Chondrocyte (in vitro differentiated cells): Measurements from ENCODE around the gene FAM185A. TPM values are rescaled to one million over a fixed set of nuclear protein-coding genes. Genes with fewer than 3 reads are reported as not detected.
"Not testable (repeated sequence)": the region's sequence is repeated elsewhere in the genome, so short reads cannot be mapped to it uniquely, and the experiment has no call there.

ENCODE experiments used
- DNase-seq: peaks from one replicate; pipeline ENCODE4 v3.0.0; 2021; ENCODE audit warnings: mixed read lengths, low spot score
- H3K27ac Mint-ChIP-seq: one replicate; pipeline ENCODE4 v1.8.0; 2021; ENCODE audit warnings: mild to moderate bottlenecking, moderate library complexity, mixed read lengths; ENCODE audit not compliant: unreplicated experiment
- H3K27me3 Mint-ChIP-seq: 2 replicates; pipeline ENCODE4 v1.8.0; 2021; ENCODE audit warnings: low read depth, mixed read lengths
- H3K36me3 Mint-ChIP-seq: 2 replicates; pipeline ENCODE4 v1.8.0; 2021; ENCODE audit warnings: low read depth, mixed read lengths
- H3K4me1 Mint-ChIP-seq: 2 replicates; pipeline ENCODE4 v1.8.0; 2021; ENCODE audit warnings: low read depth, mild to moderate bottlenecking, mixed read lengths
- H3K4me3 Mint-ChIP-seq: one replicate; pipeline ENCODE4 v1.8.0; 2021; ENCODE audit warnings: mild to moderate bottlenecking, moderate library complexity, mixed read lengths; ENCODE audit not compliant: unreplicated experiment
- H3K9me3 Mint-ChIP-seq: 2 replicates; pipeline ENCODE4 v1.8.0; 2021; ENCODE audit warnings: low read depth, mixed read lengths
- CTCF ChIP-seq: fragments of 200-600 bp; sonication (generic); IDR thresholded peaks from 2 replicates; pipeline ENCODE4 v1.5.0; 2021; ENCODE audit warnings: antibody characterized with exemption, mild to moderate bottlenecking, moderate library complexity
- total RNA-seq: library from RNA; stranded (reverse); gene quantifications from 3 replicates; pipeline ENCODE4 v1.2.1, GENCODE V29; 2021

Gene FAM185A
- total RNA-seq, 1 donor from 2014 or later, result 5.6 TPM

GRCh38 chr7:102780926-102781325 lies 32.1 kb downstream of the FAM185A start:
- H3K36me3 Mint-ChIP-seq, H3K27me3 Mint-ChIP-seq, H3K4me3 Mint-ChIP-seq, H3K4me1 Mint-ChIP-seq, H3K9me3 Mint-ChIP-seq, H3K27ac Mint-ChIP-seq: not testable (repeated sequence)
- peak; percentile 63 for DNase-seq

- not testable (repeated sequence) for H3K36me3 Mint-ChIP-seq, DNase-seq, H3K27me3 Mint-ChIP-seq, H3K27ac Mint-ChIP-seq, H3K4me3 Mint-ChIP-seq, H3K9me3 Mint-ChIP-seq, H3K4me1 Mint-ChIP-seq
Measured at GRCh38 chr7:102788770-102789169, 40.0 kb downstream of the FAM185A start.

- DNase-seq, result not testable (repeated sequence)
Measured at GRCh38 chr7:102790364-102791100, 41.7 kb downstream of the FAM185A start.

GRCh38 chr7:102791367-102791766 lies 42.6 kb downstream of the FAM185A start:
- not testable (repeated sequence) for H3K9me3 Mint-ChIP-seq, H3K36me3 Mint-ChIP-seq, H3K4me1 Mint-ChIP-seq, H3K27me3 Mint-ChIP-seq, DNase-seq, H3K27ac Mint-ChIP-seq, H3K4me3 Mint-ChIP-seq

More at GRCh38 chr7:102790364-102791100, 41.7 kb downstream of the FAM185A start:
- H3K36me3 Mint-ChIP-seq, H3K27me3 Mint-ChIP-seq, H3K4me1 Mint-ChIP-seq, H3K4me3 Mint-ChIP-seq, H3K27ac Mint-ChIP-seq, H3K9me3 Mint-ChIP-seq: not testable (repeated sequence)

GRCh38 chr7:102791831-102792230 lies 43.0 kb downstream of the FAM185A start:
- H3K9me3 Mint-ChIP-seq, H3K4me3 Mint-ChIP-seq, H3K4me1 Mint-ChIP-seq, H3K27ac Mint-ChIP-seq, H3K27me3 Mint-ChIP-seq, H3K36me3 Mint-ChIP-seq, DNase-seq: not testable (repeated sequence)

- not testable (repeated sequence) for H3K36me3 Mint-ChIP-seq, H3K27ac Mint-ChIP-seq, DNase-seq
Measured at GRCh38 chr7:102794567-102794966, 45.8 kb downstream of the FAM185A start.

GRCh38 chr7:102795987-102796595 lies 47.3 kb downstream of the FAM185A start:
- H3K4me3 Mint-ChIP-seq, H3K27me3 Mint-ChIP-seq, H3K4me1 Mint-ChIP-seq, H3K36me3 Mint-ChIP-seq, DNase-seq, H3K27ac Mint-ChIP-seq: not testable (repeated sequence)
- H3K9me3 Mint-ChIP-seq, result peaks cover 22% of the 10 kb centered on the region

More at GRCh38 chr7:102794567-102794966, 45.8 kb downstream of the FAM185A start:
- H3K27me3 Mint-ChIP-seq, H3K4me3 Mint-ChIP-seq, H3K4me1 Mint-ChIP-seq: not testable (repeated sequence)
- peaks cover 10% of the 10 kb centered on the region for H3K9me3 Mint-ChIP-seq

GRCh38 chr7:102806613-102807012 lies 57.8 kb downstream of the FAM185A start:
- H3K9me3 Mint-ChIP-seq, result peaks cover 28% of the 10 kb centered on the region
- peaks cover 10% of the 10 kb centered on the region for H3K4me1 Mint-ChIP-seq
- H3K4me3 Mint-ChIP-seq, result no peak overlapping the region
- DNase-seq, result no peak
- H3K27ac Mint-ChIP-seq, result no peak overlapping the region
- H3K36me3 Mint-ChIP-seq, result peaks cover 17% of the 10 kb centered on the region
- H3K27me3 Mint-ChIP-seq, result no peaks in the 10 kb centered on the region
- TF ChIP-seq CTCF, result no peak
